Endothelial cell of umbilical vein (primary cell): Measurements from ENCODE around the gene SEC24C.

ENCODE experiments used
- EZH2 ChIP-seq: IDR thresholded peaks from 2 replicates; pipeline ENCODE4 v1.6.1; 2012; ENCODE audit warnings: borderline replicate concordance, low read depth, mild to moderate bottlenecking, moderate library complexity, low read length, inconsistent platforms; ENCODE audit not compliant: severe bottlenecking
- FOS ChIP-seq: IDR thresholded peaks from 2 replicates; pipeline ENCODE4 v1.6.1; 2011; ENCODE audit warnings: mild to moderate bottlenecking, low read length, moderate library complexity, borderline replicate concordance; ENCODE audit not compliant: insufficient read depth
- JUN ChIP-seq: IDR thresholded peaks from 2 replicates; pipeline ENCODE4 v1.6.1; 2011; ENCODE audit warnings: borderline replicate concordance, low read depth; ENCODE audit not compliant: insufficient read length, insufficient read depth
- POLR2A ChIP-seq: IDR thresholded peaks from 2 replicates; pipeline ENCODE4 v1.6.1; 2012; ENCODE audit warnings: low read depth, mild to moderate bottlenecking, control low read depth, low read length
- TF ChIP-seq, protein P1 (sequence below), 2 donors: IDR thresholded peaks; 1 replicate in 1 of 2; 2 replicates in 1 of 2; pipeline ENCODE4 v1.5.1; 2011; ENCODE audit warnings: low read length in 2 of 2, mild to moderate bottlenecking in 2 of 2, moderate library complexity in 2 of 2, control low read depth in 1 of 2, inconsistent platforms in 1 of 2, low read depth in 1 of 2; ENCODE audit not compliant: insufficient read depth in 1 of 2; ENCODE audit errors: extremely low read depth in 1 of 2
- TF ChIP-seq, protein P2 (sequence below): IDR thresholded peaks from 2 replicates; pipeline ENCODE4 v1.6.1; 2011; ENCODE audit not compliant: insufficient read depth, insufficient read length

DNA sequence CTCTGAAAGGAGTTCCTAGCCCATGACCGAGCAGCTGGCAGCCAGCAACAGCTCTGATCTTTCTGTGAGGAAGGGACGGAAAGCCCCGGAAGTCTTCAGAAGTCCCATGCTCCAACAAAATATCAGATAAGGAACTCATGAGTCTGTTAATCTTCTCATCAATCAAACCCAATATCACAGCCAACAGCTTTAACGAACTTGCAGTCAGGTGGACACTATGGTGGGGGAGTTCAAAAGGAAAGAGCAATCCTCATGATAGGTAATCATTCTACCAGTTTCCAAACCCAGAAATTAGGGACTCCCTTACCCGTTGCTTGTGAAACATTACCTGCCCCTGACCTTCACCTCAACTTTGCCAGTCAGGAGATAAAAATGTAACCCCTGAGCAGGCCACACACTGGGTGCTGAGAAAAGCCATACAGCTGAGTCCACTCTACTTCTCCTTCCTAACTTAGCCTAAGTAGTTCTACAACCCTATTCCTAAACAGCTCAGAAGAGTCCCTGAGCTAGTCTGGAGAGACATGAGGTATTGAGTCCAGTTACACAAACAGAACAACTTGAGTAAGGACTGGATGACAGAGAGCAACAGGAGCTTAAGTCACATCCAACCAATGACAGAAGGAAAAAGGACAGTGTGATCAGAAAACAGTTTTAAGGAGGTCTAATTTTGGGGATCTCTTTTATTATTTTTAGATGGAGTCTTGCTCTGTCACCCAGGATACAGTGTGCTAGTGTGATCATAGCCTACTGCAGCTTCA lies 65.1 kb downstream of the SEC24C start:
- TF ChIP-seq, protein P1, sequence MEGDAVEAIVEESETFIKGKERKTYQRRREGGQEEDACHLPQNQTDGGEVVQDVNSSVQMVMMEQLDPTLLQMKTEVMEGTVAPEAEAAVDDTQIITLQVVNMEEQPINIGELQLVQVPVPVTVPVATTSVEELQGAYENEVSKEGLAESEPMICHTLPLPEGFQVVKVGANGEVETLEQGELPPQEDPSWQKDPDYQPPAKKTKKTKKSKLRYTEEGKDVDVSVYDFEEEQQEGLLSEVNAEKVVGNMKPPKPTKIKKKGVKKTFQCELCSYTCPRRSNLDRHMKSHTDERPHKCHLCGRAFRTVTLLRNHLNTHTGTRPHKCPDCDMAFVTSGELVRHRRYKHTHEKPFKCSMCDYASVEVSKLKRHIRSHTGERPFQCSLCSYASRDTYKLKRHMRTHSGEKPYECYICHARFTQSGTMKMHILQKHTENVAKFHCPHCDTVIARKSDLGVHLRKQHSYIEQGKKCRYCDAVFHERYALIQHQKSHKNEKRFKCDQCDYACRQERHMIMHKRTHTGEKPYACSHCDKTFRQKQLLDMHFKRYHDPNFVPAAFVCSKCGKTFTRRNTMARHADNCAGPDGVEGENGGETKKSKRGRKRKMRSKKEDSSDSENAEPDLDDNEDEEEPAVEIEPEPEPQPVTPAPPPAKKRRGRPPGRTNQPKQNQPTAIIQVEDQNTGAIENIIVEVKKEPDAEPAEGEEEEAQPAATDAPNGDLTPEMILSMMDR (IDR thresholded peaks at IDR 0.05; ENCODE audit: extremely low read depth in 1 of 2, insufficient read depth in 1 of 2, low read depth in 1 of 2, low read length in 2 of 2), result no peak
- no peak for TF ChIP-seq POLR2A
- TF ChIP-seq EZH2, result no peak
- no peak for TF ChIP-seq FOS
- TF ChIP-seq, protein P2, sequence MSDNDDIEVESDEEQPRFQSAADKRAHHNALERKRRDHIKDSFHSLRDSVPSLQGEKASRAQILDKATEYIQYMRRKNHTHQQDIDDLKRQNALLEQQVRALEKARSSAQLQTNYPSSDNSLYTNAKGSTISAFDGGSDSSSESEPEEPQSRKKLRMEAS, result no peak
- no peak for TF ChIP-seq JUN
